ENCODE data around the gene FAU. TPM values are rescaled to one million over a fixed set of nuclear protein-coding genes. Genes with fewer than 3 reads are reported as not detected.

The FAU gene
- total RNA-seq, 4 donors from 2014 or later: 465 to 1,081 (median 716) TPM

DNA sequence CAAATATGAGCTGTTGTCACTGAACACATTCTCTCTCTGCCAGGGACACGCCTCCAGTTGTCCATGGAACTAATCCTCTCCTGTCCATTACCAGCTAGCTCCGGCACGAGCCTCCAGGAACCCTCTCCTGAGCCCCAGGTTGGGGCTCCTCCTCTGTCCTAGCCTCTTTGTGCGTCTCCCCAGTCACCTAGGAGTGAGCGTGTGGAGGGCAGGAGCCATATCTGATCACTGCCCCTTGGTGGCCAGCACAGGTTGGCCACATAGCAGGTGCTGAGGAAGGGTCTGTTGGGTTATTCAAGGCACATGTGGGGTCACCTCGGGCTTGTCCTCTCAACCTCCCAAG, 9.9 kb upstream of the FAU start:
- Histone ChIP-seq H3K9me3 (no peaks in the 10 kb centered on the region), H3K27me3 (no peaks in the 10 kb centered on the region), H3K4me3 (no peak overlapping the region), H3K4me1 (peaks cover 26 to 39% (median 32%) of the 10 kb centered on the region in 4 donors), H3K36me3 (peaks cover 42 to 64% (median 63%) of the 10 kb centered on the region in 4 donors), H3K27ac (replicated peaks in 1 of 4) (no peak overlapping the region)
- WGBS: 79% methylated on average over 5 of the region's 6 CpGs
- no peak for DNase-seq (ENCODE audit: extremely low spot score)
- intact Hi-C loops (cut with DNase I): loop anchor here (5.0 kb wide), 1 partner anchor 50 kb away; the partner anchor contains the start of gene CAPN1
- TF ChIP-seq POLR2AphosphoS5 (IDR thresholded peaks at IDR 0.05): no peak
- TF ChIP-seq, protein P1, sequence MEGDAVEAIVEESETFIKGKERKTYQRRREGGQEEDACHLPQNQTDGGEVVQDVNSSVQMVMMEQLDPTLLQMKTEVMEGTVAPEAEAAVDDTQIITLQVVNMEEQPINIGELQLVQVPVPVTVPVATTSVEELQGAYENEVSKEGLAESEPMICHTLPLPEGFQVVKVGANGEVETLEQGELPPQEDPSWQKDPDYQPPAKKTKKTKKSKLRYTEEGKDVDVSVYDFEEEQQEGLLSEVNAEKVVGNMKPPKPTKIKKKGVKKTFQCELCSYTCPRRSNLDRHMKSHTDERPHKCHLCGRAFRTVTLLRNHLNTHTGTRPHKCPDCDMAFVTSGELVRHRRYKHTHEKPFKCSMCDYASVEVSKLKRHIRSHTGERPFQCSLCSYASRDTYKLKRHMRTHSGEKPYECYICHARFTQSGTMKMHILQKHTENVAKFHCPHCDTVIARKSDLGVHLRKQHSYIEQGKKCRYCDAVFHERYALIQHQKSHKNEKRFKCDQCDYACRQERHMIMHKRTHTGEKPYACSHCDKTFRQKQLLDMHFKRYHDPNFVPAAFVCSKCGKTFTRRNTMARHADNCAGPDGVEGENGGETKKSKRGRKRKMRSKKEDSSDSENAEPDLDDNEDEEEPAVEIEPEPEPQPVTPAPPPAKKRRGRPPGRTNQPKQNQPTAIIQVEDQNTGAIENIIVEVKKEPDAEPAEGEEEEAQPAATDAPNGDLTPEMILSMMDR (IDR thresholded peaks at IDR 0.05): no peak

DNA sequence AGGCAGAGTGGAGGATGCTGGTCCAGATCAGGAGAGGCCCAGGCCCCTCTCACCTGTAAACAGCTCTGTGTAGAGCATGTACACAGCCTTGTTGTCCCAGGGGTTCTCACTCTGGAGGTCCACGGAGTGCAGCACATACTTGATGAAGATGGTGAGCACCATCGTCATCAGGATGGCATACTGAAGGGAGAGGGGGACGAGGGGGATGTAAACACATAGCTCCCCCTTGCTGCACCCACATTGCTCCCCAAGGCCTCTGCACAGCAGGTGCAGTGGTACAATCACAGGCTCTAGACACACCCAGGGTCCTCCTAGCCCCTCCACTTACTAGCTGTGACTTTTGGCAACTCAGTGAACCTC, 9.5 kb upstream of the FAU start:
- Histone ChIP-seq H3K27ac (replicated peaks in 1 of 4) (no peak overlapping the region), H3K36me3 (peaks cover 44 to 68% (median 67%) of the 10 kb centered on the region in 4 donors), H3K4me3 (no peak overlapping the region), H3K9me3 (no peaks in the 10 kb centered on the region), H3K4me1 (peaks cover 26 to 38% (median 32%) of the 10 kb centered on the region in 4 donors), H3K27me3 (no peaks in the 10 kb centered on the region)
- no peak for TF ChIP-seq EP300 (IDR thresholded peaks at IDR 0.05)
- TF ChIP-seq POLR2AphosphoS5 (IDR thresholded peaks at IDR 0.05): no peak
- TF ChIP-seq, protein P1 (IDR thresholded peaks at IDR 0.05): no peak
- no peak for TF ChIP-seq POLR2A (IDR thresholded peaks at IDR 0.05; ENCODE audit: low read depth)
- intact Hi-C loops (cut with DNase I): loop anchor here (5.0 kb wide), 1 partner anchor 51 kb away; the partner anchor contains the start of gene CAPN1
- no peak for DNase-seq (ENCODE audit: extremely low spot score)
- 86% methylated on average over 3 of the region's 3 CpGs for WGBS

DNA sequence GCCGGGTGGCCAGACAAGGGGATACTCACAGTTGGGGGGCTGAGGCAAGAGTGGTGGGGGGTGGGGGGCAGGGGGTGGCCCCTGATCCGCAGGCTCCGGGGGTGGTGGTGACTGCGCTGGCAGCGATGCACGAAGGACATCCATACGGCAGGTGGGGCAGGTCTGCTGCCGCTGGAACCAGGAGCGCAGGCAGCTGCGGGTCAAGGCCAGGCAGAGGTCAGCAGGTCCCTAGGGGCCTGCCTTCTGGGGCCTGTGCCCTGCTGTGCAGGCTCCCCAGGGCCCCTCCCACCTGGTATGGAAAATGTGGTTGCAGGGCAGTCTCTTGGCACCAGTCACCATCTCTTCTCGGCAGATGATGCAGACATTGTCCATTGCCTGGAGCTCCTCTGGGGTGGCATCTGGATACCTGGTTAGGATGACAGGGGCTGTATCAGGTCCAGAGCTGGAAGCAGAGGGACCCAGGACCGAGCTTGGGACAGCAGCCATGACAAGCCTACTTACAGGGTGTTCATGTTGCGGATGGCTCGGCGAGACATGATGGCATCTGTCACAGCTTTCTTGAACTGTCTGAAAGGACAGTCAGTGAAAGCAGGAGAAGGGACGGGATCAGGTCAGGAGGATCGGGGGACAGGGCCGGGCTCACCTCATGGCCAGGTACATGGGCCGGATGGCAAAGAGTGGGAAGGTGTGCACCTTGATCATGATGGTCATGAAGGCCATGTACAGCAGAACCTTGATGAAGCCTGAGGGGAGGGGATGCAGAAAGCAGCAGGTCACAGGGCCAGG, 8.9 kb upstream of the FAU start:
- 88% methylated on average over 19 of the region's 19 CpGs for WGBS
- Histone ChIP-seq H3K9me3 (no peaks in the 10 kb centered on the region), H3K27me3 (no peaks in the 10 kb centered on the region), H3K4me3 (no peak overlapping the region), H3K4me1 (peaks cover 24 to 33% (median 28%) of the 10 kb centered on the region in 4 donors), H3K36me3 (peaks cover 50 to 74% (median 73%) of the 10 kb centered on the region in 4 donors), H3K27ac (replicated peaks in 1 of 4) (no peak overlapping the region)
- DNase-seq (ENCODE audit: extremely low spot score): no peak
- intact Hi-C loops (cut with DNase I): loop anchor here (5.0 kb wide), 1 partner anchor 51 kb away; the partner anchor contains the start of gene CAPN1
- TF ChIP-seq EP300 (IDR thresholded peaks at IDR 0.05) (no peak), POLR2A (IDR thresholded peaks at IDR 0.05; ENCODE audit: low read depth) (no peak), POLR2AphosphoS5 (IDR thresholded peaks at IDR 0.05) (no peak)
- TF ChIP-seq, protein P1 (IDR thresholded peaks at IDR 0.05): no peak

DNA sequence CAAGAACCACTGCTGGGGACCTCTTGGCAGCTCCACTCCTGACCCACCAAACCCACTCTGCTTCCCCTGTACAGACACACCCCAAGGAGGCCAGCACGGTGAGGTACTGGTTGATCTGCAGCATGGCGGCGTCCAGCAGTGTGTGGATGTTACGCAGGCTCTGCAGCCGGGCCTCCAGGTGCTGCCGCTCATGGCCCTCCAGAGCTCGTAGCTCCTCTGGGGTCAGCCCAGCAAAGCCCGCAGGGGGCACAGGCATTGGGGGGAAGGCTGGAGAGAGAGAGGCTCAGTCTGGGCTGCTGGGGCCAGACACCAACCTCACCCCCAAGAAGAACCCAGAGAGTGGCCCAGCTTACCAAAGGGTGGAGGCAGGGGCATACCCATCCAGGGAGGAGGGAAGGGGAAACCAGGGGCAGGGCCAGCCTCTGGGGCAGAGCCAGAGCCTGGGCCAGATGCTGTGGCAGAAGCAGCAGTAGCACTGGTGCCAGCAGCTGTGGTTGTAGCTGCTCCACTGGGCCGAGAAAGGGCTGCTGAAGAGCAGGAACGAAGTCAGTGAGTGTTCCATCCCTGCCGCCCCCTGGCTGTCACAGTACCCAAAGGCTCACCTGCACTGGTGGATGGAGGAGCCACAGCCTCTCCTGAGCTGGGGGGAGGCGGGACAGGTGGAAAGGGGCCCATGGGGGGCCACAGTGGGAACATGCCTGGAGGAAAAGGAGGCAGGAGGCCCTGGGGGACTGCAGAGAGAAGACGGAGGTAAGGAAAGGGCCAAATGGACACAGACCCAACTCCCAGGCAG, 7.9 kb upstream of the FAU start:
- DNase-seq (ENCODE audit: extremely low spot score): no peak
- H3K36me3 ChIP-seq: peaks cover 59 to 84% (median 83%) of the 10 kb centered on the region in 4 donors
- intact Hi-C loops (cut with DNase I): loop anchor here (5.0 kb wide), 1 partner anchor 52 kb away; the partner anchor contains the start of gene CAPN1
- no peaks in the 10 kb centered on the region for H3K27me3 ChIP-seq
- no peak overlapping the region for H3K27ac ChIP-seq (replicated peaks in 1 of 4)
- peaks cover 16 to 25% (median 21%) of the 10 kb centered on the region in 4 donors for H3K4me1 ChIP-seq
- WGBS: 86% methylated on average over 13 of the region's 13 CpGs
- no peaks in the 10 kb centered on the region for H3K9me3 ChIP-seq
- H3K4me3 ChIP-seq: no peak overlapping the region
- no peak for TF ChIP-seq EP300 (IDR thresholded peaks at IDR 0.05)
- TF ChIP-seq POLR2A (IDR thresholded peaks at IDR 0.05; ENCODE audit: low read depth): no peak
- TF ChIP-seq, protein P1 (IDR thresholded peaks at IDR 0.05): no peak
- TF ChIP-seq POLR2AphosphoS5 (IDR thresholded peaks at IDR 0.05): no peak

All from esophagus muscularis mucosa (tissue), 4 donors.